MM.1S (cell line): Measurements from ENCODE around the gene FBXL7.

Source experiments
- DNase-seq: peaks from one replicate; pipeline ENCODE4 v3.0.0-alpha.2; 2015
- H2AFZ ChIP-seq: fragments of 300-600 bp; sonication (generic); 2 replicates; pipeline ENCODE4 v1.6.0; 2016; ENCODE audit warnings: antibody characterized with exemption, low read length
- H3F3A ChIP-seq: fragments of 300-600 bp; sonication (generic); 2 replicates; pipeline ENCODE4 v1.6.1; 2016; ENCODE audit warnings: mild to moderate bottlenecking, antibody characterized with exemption, low read length, moderate library complexity, mixed read lengths; ENCODE audit not compliant: insufficient read depth
- H3K27ac ChIP-seq: fragments of 300-600 bp; sonication (generic); 2 replicates; pipeline ENCODE4 v1.5.1; 2016; ENCODE audit warnings: mild to moderate bottlenecking, low read length
- H3K27me3 ChIP-seq: fragments of 300-600 bp; sonication (generic); replicated peaks from 2 replicates; pipeline ENCODE4 v1.6.0; 2016; ENCODE audit warnings: low read length; ENCODE audit not compliant: insufficient read depth
- H3K36me3 ChIP-seq: fragments of 300-600 bp; sonication (generic); replicated peaks from 2 replicates; pipeline ENCODE4 v1.6.1; 2016; ENCODE audit warnings: mild to moderate bottlenecking, low read length, mixed read lengths; ENCODE audit not compliant: insufficient read depth
- H3K4me1 ChIP-seq: fragments of 300-600 bp; sonication (generic); 2 replicates; pipeline ENCODE4 v1.6.1; 2016; ENCODE audit warnings: low read length, mixed read lengths
- H3K4me2 ChIP-seq: fragments of 300-600 bp; sonication (generic); 2 replicates; pipeline ENCODE4 v1.6.0; 2016; ENCODE audit warnings: low read depth, low read length
- H3K4me3 ChIP-seq: fragments of 300-600 bp; sonication (generic); 2 replicates; pipeline ENCODE4 v1.5.1; 2016; ENCODE audit warnings: low read length, mixed read lengths
- H3K79me2 ChIP-seq: fragments of 300-600 bp; sonication (generic); 2 replicates; pipeline ENCODE4 v1.6.1; 2016; ENCODE audit warnings: mixed run types, low read length, mixed read lengths
- H3K9ac ChIP-seq: fragments of 300-600 bp; sonication (generic); 2 replicates; pipeline ENCODE4 v1.6.1; 2016; ENCODE audit warnings: low read length, mixed read lengths
- H3K9me2 ChIP-seq: fragments of 300-600 bp; sonication (generic); replicated peaks from 2 replicates; pipeline ENCODE4 v1.6.1; 2016; ENCODE audit warnings: mild to moderate bottlenecking, low read length, mixed read lengths; ENCODE audit not compliant: insufficient read depth
- H3K9me3 ChIP-seq: fragments of 300-600 bp; sonication (generic); replicated peaks from 2 replicates; pipeline ENCODE4 v1.6.1; 2016; ENCODE audit warnings: mild to moderate bottlenecking, low read length, mixed read lengths; ENCODE audit not compliant: insufficient read depth
- H4K20me1 ChIP-seq: fragments of 300-600 bp; sonication (generic); 2 replicates; pipeline ENCODE4 v1.6.1; 2016; ENCODE audit warnings: mild to moderate bottlenecking, low read length, moderate library complexity, mixed read lengths; ENCODE audit not compliant: insufficient read depth
- CTCF ChIP-seq: fragments of 300-600 bp; sonication (generic); IDR thresholded peaks from 2 replicates; pipeline ENCODE4 v1.5.1; 2016; ENCODE audit warnings: antibody characterized with exemption, low read length, mixed read lengths
- EZH2 ChIP-seq: fragments of 300-600 bp; sonication (generic); optimal IDR thresholded peaks from 2 replicates; pipeline ENCODE3; 2017; ENCODE audit warnings: low read depth, mild to moderate bottlenecking, antibody characterized with exemption, low read length, mixed read lengths
- EZH2phosphoT487 ChIP-seq: fragments of 300-600 bp; sonication (generic); IDR thresholded peaks from 2 replicates; pipeline ENCODE4 v1.6.1; 2018; ENCODE audit warnings: antibody characterized with exemption, low read length

The FBXL7 gene

DNA sequence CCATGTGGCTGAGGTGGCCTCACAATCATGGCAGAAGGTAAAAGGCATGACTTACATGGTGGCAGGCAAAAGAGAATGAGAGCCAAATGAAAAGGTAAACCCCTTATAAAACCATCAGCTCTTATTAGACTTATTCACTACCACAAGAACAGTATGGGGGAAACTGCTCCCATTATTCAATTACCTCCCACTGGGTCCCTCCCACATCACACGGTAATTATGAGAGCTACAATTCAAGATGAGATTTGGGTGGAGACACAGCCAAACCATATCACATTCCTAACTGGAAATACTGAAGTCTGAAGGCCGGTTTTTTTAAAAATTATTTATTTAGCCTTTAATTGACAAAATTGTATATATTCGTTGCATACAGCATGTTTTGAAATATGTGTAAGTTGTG, 28.5 kb downstream of the FBXL7 start:
- no peaks in the 10 kb centered on the region for H4K20me1 ChIP-seq
- no peak for DNase-seq
- no peak for TF ChIP-seq CTCF
- no peak for TF ChIP-seq EZH2
- TF ChIP-seq EZH2phosphoT487, result no peak
- H3K27me3 ChIP-seq, result no peaks in the 10 kb centered on the region
- no peaks in the 10 kb centered on the region for H3K4me1 ChIP-seq
- H3F3A ChIP-seq, result no peaks in the 10 kb centered on the region
- H3K4me3 ChIP-seq, result no peak overlapping the region
- H3K79me2 ChIP-seq, result peaks cover 67% of the 10 kb centered on the region
- no peak overlapping the region for H2AFZ ChIP-seq
- no peaks in the 10 kb centered on the region for H3K9me3 ChIP-seq
- H3K36me3 ChIP-seq, result no peaks in the 10 kb centered on the region
- no peak overlapping the region for H3K4me2 ChIP-seq
- H3K9me2 ChIP-seq, result no peaks in the 10 kb centered on the region
- no peak overlapping the region for H3K27ac ChIP-seq
- H3K9ac ChIP-seq, result no peak overlapping the region

DNA sequence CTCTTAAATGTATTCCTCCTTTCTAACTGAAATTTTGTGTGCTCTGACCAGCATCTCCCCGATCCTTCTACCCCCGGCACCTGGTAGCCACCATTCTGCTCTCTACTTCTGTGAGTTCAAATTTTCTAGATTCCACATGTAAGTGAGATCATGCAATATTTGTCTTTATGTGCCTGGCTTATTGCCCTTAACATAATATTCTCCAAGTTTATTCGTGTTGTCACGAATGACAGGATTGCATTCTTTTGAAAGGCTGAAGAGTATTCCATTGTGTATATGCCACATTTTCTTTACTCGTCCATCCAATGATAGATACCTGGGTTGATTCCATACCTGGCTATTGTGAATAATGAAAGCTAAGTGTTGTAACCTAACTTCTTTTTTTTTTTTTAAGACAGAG, 29.0 kb downstream of the FBXL7 start:
- Histone ChIP-seq H3K27me3 (no peaks in the 10 kb centered on the region), H3F3A (no peaks in the 10 kb centered on the region), H3K9me3 (no peaks in the 10 kb centered on the region), H3K4me2 (no peak overlapping the region), H2AFZ (no peak overlapping the region), H3K9me2 (no peaks in the 10 kb centered on the region), H3K4me3 (no peak overlapping the region), H3K79me2 (peaks cover 64% of the 10 kb centered on the region), H3K27ac (no peak overlapping the region), H3K4me1 (no peaks in the 10 kb centered on the region), H4K20me1 (no peaks in the 10 kb centered on the region), H3K9ac (no peak overlapping the region), H3K36me3 (no peaks in the 10 kb centered on the region)
- no peak for DNase-seq
- TF ChIP-seq EZH2phosphoT487, result no peak
- TF ChIP-seq CTCF, result no peak
- TF ChIP-seq EZH2, result no peak

- Histone ChIP-seq H3K79me2 (peaks cover 64% of the 10 kb centered on the region), H3K4me1 (no peaks in the 10 kb centered on the region), H3K27ac (no peak overlapping the region), H4K20me1 (no peaks in the 10 kb centered on the region), H3K9ac (no peak overlapping the region), H3K9me3 (no peaks in the 10 kb centered on the region), H3K27me3 (no peaks in the 10 kb centered on the region), H3K9me2 (no peaks in the 10 kb centered on the region), H2AFZ (no peak overlapping the region), H3K4me3 (no peak overlapping the region), H3K4me2 (no peak overlapping the region), H3F3A (no peaks in the 10 kb centered on the region), H3K36me3 (no peaks in the 10 kb centered on the region)
- no peak for TF ChIP-seq EZH2
- TF ChIP-seq EZH2phosphoT487, result no peak
- TF ChIP-seq CTCF, result no peak
- DNase-seq, result no peak
Observed at GRCh38 chr5:15529821-15530220, 29.8 kb downstream of the FBXL7 start.
